HFFc6 (cell line): ENCODE results near the gene MAGI3. TPM values are rescaled to one million over a fixed set of nuclear protein-coding genes. Genes with fewer than 3 reads are reported as not detected.

Experiments
- DNase-seq: peaks from one replicate; pipeline ENCODE4 v3.0.0-alpha.2; 2018
- H3K27ac Mint-ChIP-seq: 2 replicates; pipeline ENCODE4 v1.8.0; 2020; ENCODE audit warnings: mild to moderate bottlenecking, mixed read lengths
- H3K27me3 Mint-ChIP-seq: 2 replicates; pipeline ENCODE4 v1.8.0; 2021; ENCODE audit warnings: mild to moderate bottlenecking, moderate library complexity, mixed read lengths; ENCODE audit not compliant: insufficient read depth
- H3K36me3 Mint-ChIP-seq: 2 replicates; pipeline ENCODE4 v1.8.0; 2021; ENCODE audit warnings: low read depth, mixed read lengths
- H3K4me1 Mint-ChIP-seq: 2 replicates; pipeline ENCODE4 v1.8.0; 2020; ENCODE audit warnings: low read depth, mixed read lengths
- H3K4me3 Mint-ChIP-seq: 2 replicates; pipeline ENCODE4 v1.8.0; 2020; ENCODE audit warnings: mild to moderate bottlenecking, moderate library complexity, mixed read lengths
- H3K9me3 Mint-ChIP-seq: 2 replicates; pipeline ENCODE4 v1.8.0; 2020; ENCODE audit warnings: mild to moderate bottlenecking, mixed read lengths
- CTCF ChIP-seq: fragments of 200-600 bp; sonication (generic); IDR thresholded peaks from 2 replicates; pipeline ENCODE4 v1.5.0; 2021; ENCODE audit warnings: antibody characterized with exemption, mild to moderate bottlenecking
- total RNA-seq, 6 experiments: library from RNA; stranded (reverse); fragmentation: NEBNext Ultra II Directional; extraction: Animal tissue kit (Norgen Biotek cat#: 25700); gene quantifications; 2 replicates in 1 of 6; 3 replicates in 5 of 6; pipeline ENCODE4 v1.2.3, GENCODE V29; 2021

The MAGI3 gene
- total RNA-seq, 6 experiments from 2014 or later = 5.1 to 8.2 (median 7.6) TPM

DNA sequence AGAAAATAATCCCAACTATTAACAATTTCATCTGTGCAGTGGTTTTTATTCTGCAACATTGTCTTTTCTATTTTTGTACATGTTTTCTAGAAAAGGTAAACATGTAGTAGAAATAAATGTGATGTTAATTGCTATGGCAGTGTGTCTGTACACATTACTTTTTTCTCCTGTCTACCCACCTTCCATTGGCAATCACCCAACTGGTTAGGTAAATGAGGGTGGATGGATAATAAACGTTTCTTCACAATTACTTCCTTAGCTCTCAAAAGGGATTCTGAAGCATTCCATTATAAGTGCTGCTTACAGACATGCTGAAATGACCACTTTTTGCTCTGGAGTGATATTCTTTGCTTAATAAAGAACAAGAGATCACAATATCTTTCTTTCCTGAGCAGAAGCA, 61.4 kb downstream of the MAGI3 start:
- no peak for TF ChIP-seq CTCF
- Mint-ChIP-seq H3K27ac (no peak overlapping the region), H3K27me3 (no peaks in the 10 kb centered on the region; the same call in 1 of the 2 replicates), H3K4me1 (peaks cover 28% of the 10 kb centered on the region), H3K4me3 (no peak overlapping the region), H3K36me3 (peaks cover 14% of the 10 kb centered on the region), H3K9me3 (no peaks in the 10 kb centered on the region)
- DNase-seq = no peak

DNA sequence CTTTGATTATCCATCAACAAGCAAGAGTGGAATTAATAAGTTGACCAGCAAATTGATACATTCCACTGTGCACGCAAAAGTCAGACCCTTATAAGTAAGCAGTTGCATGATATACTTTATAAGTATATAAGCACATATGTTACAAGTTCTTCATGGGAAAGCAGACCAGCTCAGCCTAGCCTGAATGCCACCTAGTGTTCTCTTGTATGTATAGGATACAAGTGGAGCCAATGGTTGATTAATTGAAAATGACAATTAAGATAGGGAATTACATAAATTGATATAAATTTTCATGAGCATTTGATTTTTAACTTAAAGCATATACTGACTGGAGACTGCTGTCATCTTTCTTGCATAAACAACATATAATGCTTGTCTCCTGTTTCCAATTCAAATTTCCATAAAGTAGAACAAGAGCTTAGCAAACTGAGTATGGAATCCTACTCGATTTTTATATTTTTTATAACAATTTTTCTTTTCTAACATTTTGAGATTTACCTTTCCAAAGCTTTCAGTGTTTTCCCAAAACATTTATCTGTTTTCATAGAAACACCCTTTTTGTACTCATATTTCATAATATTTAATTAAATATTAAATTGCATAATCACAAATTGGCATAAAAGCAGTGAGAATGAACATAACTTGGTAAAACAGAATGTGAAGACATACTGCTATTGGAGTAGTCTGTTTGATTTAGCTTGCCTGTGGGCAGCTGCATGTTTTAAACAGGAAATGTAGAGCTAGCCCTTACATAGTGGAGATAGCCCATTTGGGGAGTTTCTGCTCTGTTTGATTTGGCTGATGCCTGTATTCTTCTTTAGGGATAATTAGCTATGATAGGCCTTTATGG, 62.8 kb downstream of the MAGI3 start:
- TF ChIP-seq CTCF = peak; percentile 77
- Mint-ChIP-seq H3K4me1 (peaks cover 36% of the 10 kb centered on the region), H3K27ac (no peak overlapping the region), H3K36me3 (peaks cover 21% of the 10 kb centered on the region), H3K27me3 (no peaks in the 10 kb centered on the region; the same call in 1 of the 2 replicates), H3K9me3 (no peaks in the 10 kb centered on the region), H3K4me3 (no peak overlapping the region)
- peak; percentile 65 for DNase-seq

DNA sequence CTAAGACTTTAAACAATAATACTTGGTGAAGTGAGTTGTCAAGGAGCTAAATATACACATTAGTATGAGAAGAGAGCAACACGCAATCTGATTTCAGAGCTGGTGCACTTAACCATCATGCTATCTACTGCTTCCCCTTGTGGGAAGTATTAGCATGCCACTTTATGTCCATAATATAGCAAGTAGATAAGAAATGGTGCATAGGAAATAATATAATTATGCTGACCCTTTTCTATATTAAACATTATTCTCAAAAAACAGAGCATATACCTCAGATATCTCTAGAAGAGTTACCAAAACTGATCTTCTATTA, 63.4 kb downstream of the MAGI3 start:
- H3K27ac Mint-ChIP-seq = no peak overlapping the region
- peaks cover 40% of the 10 kb centered on the region for H3K4me1 Mint-ChIP-seq
- no peaks in the 10 kb centered on the region; the same call in 1 of the 2 replicates for H3K27me3 Mint-ChIP-seq
- no peaks in the 10 kb centered on the region for H3K9me3 Mint-ChIP-seq
- TF ChIP-seq CTCF = no peak
- no peak for DNase-seq
- no peak overlapping the region for H3K4me3 Mint-ChIP-seq
- H3K36me3 Mint-ChIP-seq = peaks cover 23% of the 10 kb centered on the region

GRCh38 chr1:113455374-113455773, 65.1 kb downstream of the MAGI3 start:
- H3K36me3 Mint-ChIP-seq = peaks cover 32% of the 10 kb centered on the region
- TF ChIP-seq CTCF = no peak
- H3K4me3 Mint-ChIP-seq = no peak overlapping the region
- H3K27ac Mint-ChIP-seq = no peak overlapping the region
- peaks cover 3% of the 10 kb centered on the region; the same call in 1 of the 2 replicates for H3K9me3 Mint-ChIP-seq
- DNase-seq = no peak
- H3K27me3 Mint-ChIP-seq = no peaks in the 10 kb centered on the region; the same call in 1 of the 2 replicates
- peaks cover 47% of the 10 kb centered on the region for H3K4me1 Mint-ChIP-seq

GRCh38 chr1:113456967-113457366, 66.7 kb downstream of the MAGI3 start:
- H3K4me3 Mint-ChIP-seq = peak overlapping the region; percentile 77
- peaks cover 39% of the 10 kb centered on the region for H3K36me3 Mint-ChIP-seq
- DNase-seq = peak; percentile 92
- no peaks in the 10 kb centered on the region; the same call in 1 of the 2 replicates for H3K27me3 Mint-ChIP-seq
- TF ChIP-seq CTCF = no peak
- H3K27ac Mint-ChIP-seq = peak overlapping the region; percentile 56
- peaks cover 3% of the 10 kb centered on the region; the same call in 1 of the 2 replicates for H3K9me3 Mint-ChIP-seq
- H3K4me1 Mint-ChIP-seq = peaks cover 47% of the 10 kb centered on the region
